Parathyroid adenoma (tissue), 2 donors: Measurements from ENCODE around the gene CLEC17A.
"Not testable (repeated sequence)": the region's sequence is repeated elsewhere in the genome, so short reads cannot be mapped to it uniquely, and the experiment has no call there.

Source experiments
- H2AFZ ChIP-seq: fragments of 300-600 bp; sonication (generic); one replicate; pipeline ENCODE4 v1.7.0; 2017; ENCODE audit warnings: antibody characterized with exemption, mild to moderate bottlenecking
- H3K27ac ChIP-seq: fragments of 300-600 bp; sonication (generic); one replicate; pipeline ENCODE4 v1.7.0; 2017
- H3K27me3 ChIP-seq: fragments of 300-600 bp; sonication (generic); one replicate; pipeline ENCODE4 v1.7.0; 2017; ENCODE audit warnings: low read length; ENCODE audit not compliant: control insufficient read depth, insufficient read depth
- H3K36me3 ChIP-seq: fragments of 300-600 bp; sonication (generic); one replicate; pipeline ENCODE4 v1.7.0; 2017; ENCODE audit warnings: low read length; ENCODE audit not compliant: control insufficient read depth, insufficient read depth
- H3K4me1 ChIP-seq: fragments of 300-600 bp; sonication (generic); one replicate; pipeline ENCODE4 v1.7.0; 2017; ENCODE audit warnings: control low read depth
- H3K4me2 ChIP-seq: fragments of 300-600 bp; sonication (generic); one replicate; pipeline ENCODE4 v1.7.0; 2017; ENCODE audit warnings: low read length
- H3K4me3 ChIP-seq: fragments of 300-600 bp; sonication (generic); one replicate; pipeline ENCODE4 v1.7.0; 2017; ENCODE audit warnings: low read depth, low read length
- H3K79me2 ChIP-seq: fragments of 300-600 bp; sonication (generic); one replicate; pipeline ENCODE4 v1.7.0; 2017; ENCODE audit warnings: control low read depth
- H3K9ac ChIP-seq: fragments of 300-600 bp; sonication (generic); one replicate; pipeline ENCODE4 v1.7.0; 2017; ENCODE audit warnings: mild to moderate bottlenecking
- H3K9me3 ChIP-seq: fragments of 300-600 bp; sonication (generic); one replicate; pipeline ENCODE4 v1.7.0; 2017; ENCODE audit warnings: low read length; ENCODE audit not compliant: control insufficient read depth
- CTCF ChIP-seq: fragments of 300-600 bp; sonication (generic); IDR thresholded peaks from one replicate; pipeline ENCODE4 v1.7.0; 2017; ENCODE audit warnings: antibody characterized with exemption, mild to moderate bottlenecking
- donor health status: primary hyperparathyroidism.

Gene CLEC17A

GRCh38 chr19:14577885-14578427 lies 4.9 kb upstream of the CLEC17A start:
- Histone ChIP-seq H3K4me1 (no peaks in the 10 kb centered on the region), H3K27me3 (no peaks in the 10 kb centered on the region), H3K4me3 (no peak overlapping the region), H3K9me3 (no peaks in the 10 kb centered on the region), H3K36me3 (no peaks in the 10 kb centered on the region), H3K79me2 (no peaks in the 10 kb centered on the region), H3K4me2 (no peak overlapping the region), H2AFZ (no peak overlapping the region), H3K9ac (no peak overlapping the region), H3K27ac (no peak overlapping the region)
- no peak for TF ChIP-seq CTCF

- TF ChIP-seq CTCF = no peak
- no peaks in the 10 kb centered on the region for H3K79me2 ChIP-seq
- no peak overlapping the region for H3K27ac ChIP-seq
- H2AFZ ChIP-seq = no peak overlapping the region
- no peak overlapping the region for H3K9ac ChIP-seq
- H3K36me3 ChIP-seq = no peaks in the 10 kb centered on the region
- H3K4me3 ChIP-seq = no peak overlapping the region
- no peaks in the 10 kb centered on the region for H3K4me1 ChIP-seq
- no peaks in the 10 kb centered on the region for H3K9me3 ChIP-seq
- no peak overlapping the region for H3K4me2 ChIP-seq
- no peaks in the 10 kb centered on the region for H3K27me3 ChIP-seq
Observed at GRCh38 chr19:14580623-14581237, 2.2 kb upstream of the CLEC17A start.

- not testable (repeated sequence) for H3K4me3 ChIP-seq, H3K9ac ChIP-seq, H3K79me2 ChIP-seq
Observed at GRCh38 chr19:14584372-14584771, 1.5 kb downstream of the CLEC17A start.

GRCh38 chr19:14585187-14585586 lies 2.3 kb downstream of the CLEC17A start:
- not testable (repeated sequence) for H3K4me3 ChIP-seq, H3K79me2 ChIP-seq, H3K27ac ChIP-seq, H3K9me3 ChIP-seq, H2AFZ ChIP-seq, H3K9ac ChIP-seq, H3K36me3 ChIP-seq, H3K27me3 ChIP-seq, H3K4me2 ChIP-seq, H3K4me1 ChIP-seq

More at GRCh38 chr19:14584372-14584771, 1.5 kb downstream of the CLEC17A start:
- H3K9me3 ChIP-seq, H3K4me2 ChIP-seq, H3K4me1 ChIP-seq, H3K27me3 ChIP-seq, H3K27ac ChIP-seq, H2AFZ ChIP-seq, H3K36me3 ChIP-seq: not testable (repeated sequence)

- H3K27me3 ChIP-seq, H3K9me3 ChIP-seq, H3K27ac ChIP-seq, H3K9ac ChIP-seq, H3K4me2 ChIP-seq, H3K4me1 ChIP-seq, H2AFZ ChIP-seq, H3K79me2 ChIP-seq, H3K36me3 ChIP-seq, H3K4me3 ChIP-seq: not testable (repeated sequence)
Observed at GRCh38 chr19:14589433-14589832, 6.5 kb downstream of the CLEC17A start.

GRCh38 chr19:14595558-14595957 lies 12.7 kb downstream of the CLEC17A start:
- Histone ChIP-seq H3K27ac (no peak overlapping the region), H3K4me3 (no peak overlapping the region), H3K36me3 (no peaks in the 10 kb centered on the region), H3K4me1 (no peaks in the 10 kb centered on the region), H3K9me3 (no peaks in the 10 kb centered on the region), H3K27me3 (no peaks in the 10 kb centered on the region), H3K4me2 (no peak overlapping the region), H2AFZ (no peak overlapping the region), H3K79me2 (no peaks in the 10 kb centered on the region), H3K9ac (no peak overlapping the region)
- no peak for TF ChIP-seq CTCF
